ENCODE results near the gene SLC38A10.

DNA sequence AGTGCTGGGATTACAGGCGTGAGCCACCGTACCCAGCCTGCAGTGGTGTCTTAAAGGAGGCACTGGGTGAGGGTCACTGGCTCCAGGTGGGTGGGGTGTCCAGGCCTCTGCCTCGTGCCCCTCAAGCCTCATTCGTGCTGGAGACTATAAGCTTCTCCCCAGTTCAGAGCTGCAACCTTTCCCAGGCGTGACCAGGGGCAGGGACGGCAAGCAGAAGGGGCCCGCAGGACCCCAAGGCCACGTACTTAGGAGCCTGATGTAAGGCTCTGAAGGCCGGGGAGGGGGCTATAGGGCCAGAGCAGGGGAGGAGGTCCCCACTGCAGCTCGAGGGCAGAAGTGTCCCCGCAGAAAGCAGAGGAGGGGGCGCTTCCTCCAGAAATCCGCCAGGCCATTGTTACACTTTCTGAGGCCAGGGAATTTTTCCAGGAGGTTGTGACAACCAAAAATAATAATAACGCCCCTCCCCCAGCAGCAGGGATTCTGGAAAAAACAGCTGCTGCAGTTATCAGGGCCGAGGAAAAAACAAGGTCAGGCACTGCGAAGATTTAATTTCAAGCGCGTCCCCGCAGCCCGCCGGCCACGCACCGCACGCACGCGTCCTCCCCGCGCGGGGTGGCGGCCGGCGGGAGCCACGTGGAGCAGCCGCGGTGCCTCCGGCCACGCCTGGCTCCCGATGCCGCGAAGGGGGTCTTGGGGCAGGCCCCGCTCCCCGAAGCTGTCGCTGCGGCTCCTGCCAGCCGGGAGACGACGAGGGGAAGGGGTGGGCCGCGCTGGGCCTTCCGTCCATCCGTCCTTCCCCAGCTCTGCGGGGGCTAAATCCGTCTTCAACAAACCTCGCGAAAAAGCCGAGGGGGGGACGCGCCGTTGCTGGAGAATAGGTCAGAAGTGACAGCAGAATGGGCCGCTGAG is 45.8 kb upstream of the SLC38A10 start:
- TF ChIP-seq JUND (IDR thresholded peaks at IDR 0.05), result no peak
- TF ChIP-seq, protein P1, sequence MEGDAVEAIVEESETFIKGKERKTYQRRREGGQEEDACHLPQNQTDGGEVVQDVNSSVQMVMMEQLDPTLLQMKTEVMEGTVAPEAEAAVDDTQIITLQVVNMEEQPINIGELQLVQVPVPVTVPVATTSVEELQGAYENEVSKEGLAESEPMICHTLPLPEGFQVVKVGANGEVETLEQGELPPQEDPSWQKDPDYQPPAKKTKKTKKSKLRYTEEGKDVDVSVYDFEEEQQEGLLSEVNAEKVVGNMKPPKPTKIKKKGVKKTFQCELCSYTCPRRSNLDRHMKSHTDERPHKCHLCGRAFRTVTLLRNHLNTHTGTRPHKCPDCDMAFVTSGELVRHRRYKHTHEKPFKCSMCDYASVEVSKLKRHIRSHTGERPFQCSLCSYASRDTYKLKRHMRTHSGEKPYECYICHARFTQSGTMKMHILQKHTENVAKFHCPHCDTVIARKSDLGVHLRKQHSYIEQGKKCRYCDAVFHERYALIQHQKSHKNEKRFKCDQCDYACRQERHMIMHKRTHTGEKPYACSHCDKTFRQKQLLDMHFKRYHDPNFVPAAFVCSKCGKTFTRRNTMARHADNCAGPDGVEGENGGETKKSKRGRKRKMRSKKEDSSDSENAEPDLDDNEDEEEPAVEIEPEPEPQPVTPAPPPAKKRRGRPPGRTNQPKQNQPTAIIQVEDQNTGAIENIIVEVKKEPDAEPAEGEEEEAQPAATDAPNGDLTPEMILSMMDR (IDR thresholded peaks at IDR 0.05 in 2 of 3, conservative IDR thresholded peaks at IDR 0.05 in 1 of 3; ENCODE audit: borderline replicate concordance in 1 of 3, insufficient read depth in 1 of 3, low read depth in 2 of 3, low read length in 2 of 3), result no peak
- TF ChIP-seq EZH2phosphoT487 (IDR thresholded peaks at IDR 0.05; ENCODE audit: borderline replicate concordance), result no peak
- TF ChIP-seq POLR2A (IDR thresholded peaks at IDR 0.05; ENCODE audit: borderline replicate concordance, extremely low read depth, insufficient read depth, insufficient read length), result no peak
- no peak for TF ChIP-seq YY1 (IDR thresholded peaks at IDR 0.05; ENCODE audit: extremely low read depth, insufficient replicate concordance, low read depth, low read length)
- TF ChIP-seq POLR2AphosphoS5 (IDR thresholded peaks at IDR 0.05; ENCODE audit: low read depth, low read length), result no peak; the same call in 1 of the 2 replicates
- TF ChIP-seq TCF7L2 (IDR thresholded peaks at IDR 0.05; ENCODE audit: borderline replicate concordance, extremely low read depth, insufficient read depth, insufficient read length), result no peak
